Breast epithelium (tissue), 3 donors: ENCODE measurements around the gene MAZ.

ENCODE experiments used
- POLR2A ChIP-seq: fragments of 450-650 bp; IDR thresholded peaks from one replicate; pipeline ENCODE4 v1.6.1; 2016; ENCODE audit warnings: antibody characterized with exemption, mild to moderate bottlenecking, moderate library complexity
- POLR2AphosphoS5 ChIP-seq, 3 donors: sonication (generic); formaldehyde crosslinking; IDR thresholded peaks; one replicate each; pipeline ENCODE4 v1.6.1; 2017; ENCODE audit warnings: antibody characterized with exemption in 3 of 3
- TF ChIP-seq, protein P1 (sequence below), 3 donors: fragments of 450-650 bp; IDR thresholded peaks; one replicate each; pipeline ENCODE4 v1.5.1; 2016 to 2017; ENCODE audit warnings: antibody characterized with exemption in 3 of 3, mild to moderate bottlenecking in 3 of 3, moderate library complexity in 3 of 3

- TF ChIP-seq POLR2A = no peak
- TF ChIP-seq, protein P1, sequence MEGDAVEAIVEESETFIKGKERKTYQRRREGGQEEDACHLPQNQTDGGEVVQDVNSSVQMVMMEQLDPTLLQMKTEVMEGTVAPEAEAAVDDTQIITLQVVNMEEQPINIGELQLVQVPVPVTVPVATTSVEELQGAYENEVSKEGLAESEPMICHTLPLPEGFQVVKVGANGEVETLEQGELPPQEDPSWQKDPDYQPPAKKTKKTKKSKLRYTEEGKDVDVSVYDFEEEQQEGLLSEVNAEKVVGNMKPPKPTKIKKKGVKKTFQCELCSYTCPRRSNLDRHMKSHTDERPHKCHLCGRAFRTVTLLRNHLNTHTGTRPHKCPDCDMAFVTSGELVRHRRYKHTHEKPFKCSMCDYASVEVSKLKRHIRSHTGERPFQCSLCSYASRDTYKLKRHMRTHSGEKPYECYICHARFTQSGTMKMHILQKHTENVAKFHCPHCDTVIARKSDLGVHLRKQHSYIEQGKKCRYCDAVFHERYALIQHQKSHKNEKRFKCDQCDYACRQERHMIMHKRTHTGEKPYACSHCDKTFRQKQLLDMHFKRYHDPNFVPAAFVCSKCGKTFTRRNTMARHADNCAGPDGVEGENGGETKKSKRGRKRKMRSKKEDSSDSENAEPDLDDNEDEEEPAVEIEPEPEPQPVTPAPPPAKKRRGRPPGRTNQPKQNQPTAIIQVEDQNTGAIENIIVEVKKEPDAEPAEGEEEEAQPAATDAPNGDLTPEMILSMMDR (IDR thresholded peaks at IDR 0.05) = no peak
- TF ChIP-seq POLR2AphosphoS5 (IDR thresholded peaks at IDR 0.05) = no peak
These were observed 14.2 kb upstream of the MAZ start for GRCh38 chr16:29791845-29792807.
